HG02571 (cell line): ENCODE data around the gene VTI1A.
"Not testable (repeated sequence)": the region's sequence is repeated elsewhere in the genome, so short reads cannot be mapped to it uniquely, and the experiment has no call there.

ENCODE experiments used
- ATAC-seq: cut with Tn5 transposase; IDR thresholded peaks from one replicate; pipeline ENCODE4 v1.9.1; 2021; ENCODE audit warnings: mild to moderate bottlenecking, moderate library complexity; ENCODE audit not compliant: unreplicated experiment

The VTI1A gene

GRCh38 chr10:112538168-112538567 lies 91.2 kb downstream of the VTI1A start:
- ATAC-seq = no peak

- ATAC-seq = no peak
Observed at GRCh38 chr10:112539340-112539739, 92.3 kb downstream of the VTI1A start.

- ATAC-seq = not testable (repeated sequence)
Observed at GRCh38 chr10:112542823-112543222, 95.8 kb downstream of the VTI1A start.

DNA sequence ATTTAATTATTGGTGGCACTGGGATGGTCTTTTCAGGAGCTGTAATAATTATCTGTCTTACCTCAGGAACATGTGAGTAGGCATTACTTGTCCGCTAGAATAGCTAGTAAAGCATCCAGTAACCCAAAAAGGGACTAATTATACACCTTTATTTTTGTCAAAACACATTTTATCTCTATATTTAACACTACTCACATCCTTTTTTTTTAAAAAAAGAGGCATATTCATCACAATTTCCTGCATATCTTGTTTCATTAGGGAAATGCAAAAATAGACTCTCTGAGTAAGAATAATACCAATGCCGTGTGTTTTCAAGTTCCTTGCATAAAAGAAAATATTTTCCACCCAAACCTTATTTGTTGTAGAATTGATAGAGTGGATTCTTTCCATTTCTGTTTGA lies 99.5 kb downstream of the VTI1A start:
- no peak for ATAC-seq

DNA sequence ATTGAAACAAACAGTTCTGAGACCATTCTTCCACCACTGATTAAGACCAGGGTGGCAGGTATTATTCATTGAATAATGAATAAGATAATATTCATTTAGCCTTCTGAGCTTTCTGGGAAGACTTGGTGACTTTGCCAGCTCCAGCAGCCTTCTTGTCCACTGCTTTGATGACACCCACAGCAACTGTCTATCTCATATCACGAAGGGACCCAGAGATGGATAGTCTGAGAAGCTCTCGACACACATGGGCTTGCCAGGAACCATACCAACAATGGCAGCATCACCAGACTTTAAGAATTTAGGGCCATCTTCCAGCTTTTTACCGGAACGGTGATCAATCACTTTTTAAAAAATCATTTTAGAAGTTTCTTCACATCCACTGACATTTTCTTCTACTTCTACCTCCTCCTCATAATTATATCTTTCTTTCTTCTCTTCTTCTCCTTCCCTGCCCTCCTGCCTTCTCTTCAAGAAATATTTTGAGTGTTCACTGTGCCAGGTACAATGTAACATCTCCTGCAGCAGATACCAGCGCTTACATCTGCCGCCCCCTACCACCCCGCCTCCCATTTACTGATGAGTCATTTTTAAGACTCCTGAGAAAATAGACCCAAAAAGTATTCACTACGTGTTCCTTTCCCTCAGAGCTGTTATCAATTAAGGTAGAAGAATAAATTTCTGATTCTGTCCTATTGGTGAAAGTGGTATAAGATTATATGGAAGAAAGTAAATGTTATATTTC lies 101.7 kb downstream of the VTI1A start:
- no peak for ATAC-seq

GRCh38 chr10:112552593-112553110 lies 105.6 kb downstream of the VTI1A start:
- no peak for ATAC-seq

- ATAC-seq = no peak
Observed at GRCh38 chr10:112553315-112553714, 106.3 kb downstream of the VTI1A start.

DNA sequence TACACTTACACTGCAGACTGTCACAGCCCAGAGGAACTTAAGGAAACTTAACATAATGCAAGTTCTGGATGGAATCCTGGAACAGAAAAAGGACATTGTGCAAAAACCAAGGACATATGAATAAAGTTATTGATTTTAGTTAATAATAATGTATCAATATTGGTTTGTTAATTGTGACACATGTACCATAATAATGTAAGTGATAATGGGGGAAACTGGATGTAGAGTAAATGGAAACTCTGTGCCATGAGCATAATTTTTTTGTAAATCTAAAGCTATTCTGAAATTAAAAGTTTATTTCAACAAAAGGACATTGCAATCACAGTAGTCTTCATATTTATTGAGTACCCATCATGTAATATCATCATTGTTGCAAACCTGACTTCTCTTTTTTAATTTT lies 107.2 kb downstream of the VTI1A start:
- no peak for ATAC-seq

DNA sequence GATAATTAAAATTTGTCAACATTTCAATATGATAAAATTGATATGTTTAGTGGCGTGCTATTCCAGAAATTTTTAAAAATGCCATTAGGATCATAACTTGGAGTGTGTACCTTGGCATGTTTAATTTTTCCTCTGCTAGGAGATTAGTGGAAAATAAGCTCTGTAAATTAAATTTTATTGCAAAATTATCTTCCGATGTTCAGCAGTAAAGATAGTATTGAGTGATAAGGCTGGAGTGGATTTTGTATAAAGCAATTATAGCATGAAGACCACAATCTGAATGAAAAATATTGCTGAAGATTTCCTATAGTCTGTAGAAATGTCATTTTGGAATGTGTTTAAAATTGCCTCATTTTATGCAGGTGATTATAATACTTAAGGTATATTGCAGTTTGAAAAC lies 110.2 kb downstream of the VTI1A start:
- no peak for ATAC-seq

GRCh38 chr10:112558476-112559142 lies 111.6 kb downstream of the VTI1A start:
- ATAC-seq = no peak

- no peak for ATAC-seq
Observed at GRCh38 chr10:112559349-112559748, 112.3 kb downstream of the VTI1A start.

- ATAC-seq = no peak
Observed at GRCh38 chr10:112562122-112562521, 115.1 kb downstream of the VTI1A start.

GRCh38 chr10:112562809-112563663 lies 116.0 kb downstream of the VTI1A start:
- ATAC-seq = no peak

DNA sequence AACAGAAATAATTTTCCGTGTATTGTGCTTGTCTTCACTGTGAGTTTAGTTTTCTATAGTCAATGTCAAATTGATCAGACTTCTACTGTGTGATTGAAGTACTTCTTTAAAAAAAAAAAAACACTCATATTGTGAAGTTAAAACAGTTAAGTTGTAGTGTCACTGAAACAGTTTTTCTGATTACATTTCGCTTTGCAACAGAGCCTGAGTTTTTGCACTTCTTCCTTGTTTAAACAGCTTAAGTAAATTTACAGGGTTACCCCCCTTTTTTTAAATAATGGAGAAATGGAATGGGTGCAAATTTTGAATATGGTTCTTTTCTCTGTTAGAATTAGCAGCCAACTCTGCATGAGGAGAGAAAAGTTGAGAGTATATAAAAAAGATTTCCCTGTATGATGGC lies 117.3 kb downstream of the VTI1A start:
- ATAC-seq = no peak

GRCh38 chr10:112565434-112566053 lies 118.5 kb downstream of the VTI1A start:
- no peak for ATAC-seq

DNA sequence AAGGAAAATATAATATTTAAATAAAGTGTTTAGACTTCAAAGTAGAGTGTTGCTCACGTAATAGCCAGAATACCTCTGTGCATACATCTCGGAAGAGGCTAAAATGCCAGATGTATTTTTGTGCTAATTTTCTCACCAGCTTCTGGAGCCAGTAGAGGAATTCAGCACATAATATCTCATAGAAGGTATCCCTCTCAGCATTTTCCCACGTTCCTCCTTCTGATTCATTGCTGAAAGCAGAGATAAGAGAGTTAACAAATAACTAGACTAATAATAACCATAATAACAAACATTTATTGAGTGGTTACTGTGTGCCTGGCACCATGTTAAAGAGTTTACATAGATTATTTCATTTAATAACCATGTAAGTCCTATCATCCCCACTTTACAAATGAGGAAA lies 123.6 kb downstream of the VTI1A start:
- no peak for ATAC-seq

- ATAC-seq = no peak
Observed at GRCh38 chr10:112579578-112579977, 132.6 kb downstream of the VTI1A start.

- ATAC-seq = no peak
Observed at GRCh38 chr10:112580267-112580666, 133.3 kb downstream of the VTI1A start.

GRCh38 chr10:112581921-112582320 lies 134.9 kb downstream of the VTI1A start:
- ATAC-seq = no peak

DNA sequence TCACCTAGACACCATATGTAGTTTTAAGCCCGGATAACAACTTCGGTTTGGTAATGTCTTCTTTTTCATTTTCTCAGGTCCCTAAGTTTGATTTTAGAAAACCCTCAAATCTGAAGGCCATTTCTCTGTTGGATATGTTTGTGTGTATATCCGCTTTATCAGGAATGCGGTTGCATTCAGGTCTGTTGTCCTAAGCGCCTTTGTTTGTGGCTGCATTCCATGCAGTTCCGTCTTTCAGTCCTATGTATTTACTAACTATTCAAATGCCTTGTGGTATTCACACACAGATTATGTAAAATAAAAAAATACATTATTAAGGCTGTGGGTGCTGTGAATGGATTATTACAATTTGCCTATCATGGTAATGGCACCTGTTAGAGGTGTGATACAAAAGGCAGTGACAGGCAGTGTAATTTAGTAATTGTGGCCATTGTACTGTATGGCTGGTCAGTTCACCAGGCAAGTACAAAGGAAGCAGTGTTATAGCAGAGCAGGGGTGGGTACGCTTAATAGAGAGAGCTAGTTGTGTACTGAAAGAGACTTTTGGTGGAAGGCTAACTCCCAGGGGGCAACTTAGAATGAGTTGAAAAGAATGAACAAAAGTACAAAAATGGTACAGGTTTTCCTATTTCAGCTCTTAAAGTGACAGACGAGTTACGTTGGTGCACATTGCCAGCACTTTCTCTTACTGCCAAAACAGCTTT lies 136.4 kb downstream of the VTI1A start:
- ATAC-seq = no peak
